Vagina (tissue), 2 donors: ENCODE data around the gene CALCR.

Experiments used
- CTCF ChIP-seq, 3 experiments: fragments of 450-650 bp in 2 of 3; fragments of 200-600 bp in 1 of 3; sonication (generic) in 1 of 3; IDR thresholded peaks; one replicate each; pipeline ENCODE4 v1.5.1; 2017 to 2019; ENCODE audit warnings: antibody characterized with exemption in 3 of 3, mild to moderate bottlenecking in 2 of 3, moderate library complexity in 2 of 3
- POLR2A ChIP-seq, 2 donors: fragments of 450-650 bp; IDR thresholded peaks; one replicate each; pipeline ENCODE4 v1.6.1; 2017; ENCODE audit warnings: antibody characterized with exemption in 2 of 2, mild to moderate bottlenecking in 2 of 2, moderate library complexity in 2 of 2
- POLR2AphosphoS5 ChIP-seq, 2 donors: sonication (generic); formaldehyde crosslinking; IDR thresholded peaks; one replicate each; pipeline ENCODE4 v1.9.0; 2017; ENCODE audit warnings: antibody characterized with exemption in 2 of 2, mild to moderate bottlenecking in 2 of 2, low read depth in 1 of 2; ENCODE audit not compliant: insufficient read depth in 1 of 2

GRCh38 chr7:93409324-93409723, 165.2 kb downstream of the CALCR start:
- TF ChIP-seq CTCF (IDR thresholded peaks at IDR 0.05): no peak
- no peak for TF ChIP-seq POLR2A (IDR thresholded peaks at IDR 0.05)
- no peak for TF ChIP-seq POLR2AphosphoS5 (IDR thresholded peaks at IDR 0.05; ENCODE audit: insufficient read depth in 1 of 2, low read depth in 1 of 2)
